Sigmoid colon (tissue), 4 donors: ENCODE data around the gene SLC51B.

Experiments
- EP300 ChIP-seq, 4 donors: sonication (generic); formaldehyde crosslinking; IDR thresholded peaks; one replicate each; pipeline ENCODE4 v1.6.1; 2017; ENCODE audit warnings: antibody characterized with exemption in 4 of 4
- POLR2A ChIP-seq, 2 donors: fragments of 450-650 bp; IDR thresholded peaks; one replicate each; pipeline ENCODE4 v1.6.1; 2016; ENCODE audit warnings: antibody characterized with exemption in 2 of 2, mild to moderate bottlenecking in 2 of 2, moderate library complexity in 2 of 2
- TF ChIP-seq, protein P1 (sequence below), 4 experiments: fragments of 450-650 bp in 3 of 4; fragments of 200-600 bp in 1 of 4; IDR thresholded peaks; one replicate each; pipeline ENCODE4 v1.5.1; 2016 to 2019; ENCODE audit warnings: antibody characterized with exemption in 4 of 4, mild to moderate bottlenecking in 3 of 4, moderate library complexity in 2 of 4

DNA sequence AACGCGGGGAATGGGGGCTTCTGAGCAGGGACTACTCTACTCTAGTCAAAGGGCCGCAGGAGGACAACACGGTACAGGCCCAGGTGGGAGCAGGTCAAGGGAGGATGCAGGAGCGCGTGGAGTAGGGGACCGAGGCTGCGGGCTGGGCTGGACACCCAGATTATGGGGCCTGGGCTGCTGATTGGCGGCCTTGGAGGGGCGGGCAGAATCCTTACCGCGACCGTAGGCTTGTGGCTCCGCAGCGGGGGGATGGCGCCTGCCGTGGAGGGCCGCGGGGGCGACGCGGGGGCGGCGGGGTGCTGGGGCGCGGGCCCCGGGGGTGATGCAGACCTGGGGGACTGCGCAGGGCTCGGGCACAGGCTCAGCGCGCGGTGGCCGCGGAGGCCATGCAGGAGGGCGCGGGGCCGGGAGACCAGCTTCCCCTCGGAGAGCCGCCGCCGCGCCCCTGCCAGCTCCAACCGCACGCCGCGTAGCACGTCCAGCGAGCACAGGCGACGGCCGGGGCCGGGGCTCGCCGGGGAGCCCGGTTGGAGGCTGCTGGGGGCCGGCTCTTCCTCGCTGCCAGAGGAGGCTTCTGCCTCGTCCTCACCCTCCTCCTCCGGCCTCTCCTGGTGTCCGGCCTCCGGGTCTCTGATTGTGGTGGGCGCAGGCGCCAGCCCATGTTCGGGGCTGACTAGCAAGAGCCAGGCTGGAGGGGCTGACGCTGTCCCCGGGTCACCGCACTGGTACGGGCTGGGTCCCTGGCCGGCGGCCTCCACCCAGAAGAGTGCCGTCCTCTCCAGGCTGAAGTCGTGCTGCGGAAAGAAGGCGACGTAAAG, 56.9 kb downstream of the SLC51B start:
- TF ChIP-seq POLR2A (IDR thresholded peaks at IDR 0.05), result no peak
- TF ChIP-seq, protein P1, sequence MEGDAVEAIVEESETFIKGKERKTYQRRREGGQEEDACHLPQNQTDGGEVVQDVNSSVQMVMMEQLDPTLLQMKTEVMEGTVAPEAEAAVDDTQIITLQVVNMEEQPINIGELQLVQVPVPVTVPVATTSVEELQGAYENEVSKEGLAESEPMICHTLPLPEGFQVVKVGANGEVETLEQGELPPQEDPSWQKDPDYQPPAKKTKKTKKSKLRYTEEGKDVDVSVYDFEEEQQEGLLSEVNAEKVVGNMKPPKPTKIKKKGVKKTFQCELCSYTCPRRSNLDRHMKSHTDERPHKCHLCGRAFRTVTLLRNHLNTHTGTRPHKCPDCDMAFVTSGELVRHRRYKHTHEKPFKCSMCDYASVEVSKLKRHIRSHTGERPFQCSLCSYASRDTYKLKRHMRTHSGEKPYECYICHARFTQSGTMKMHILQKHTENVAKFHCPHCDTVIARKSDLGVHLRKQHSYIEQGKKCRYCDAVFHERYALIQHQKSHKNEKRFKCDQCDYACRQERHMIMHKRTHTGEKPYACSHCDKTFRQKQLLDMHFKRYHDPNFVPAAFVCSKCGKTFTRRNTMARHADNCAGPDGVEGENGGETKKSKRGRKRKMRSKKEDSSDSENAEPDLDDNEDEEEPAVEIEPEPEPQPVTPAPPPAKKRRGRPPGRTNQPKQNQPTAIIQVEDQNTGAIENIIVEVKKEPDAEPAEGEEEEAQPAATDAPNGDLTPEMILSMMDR (IDR thresholded peaks at IDR 0.05), result no peak
- no peak for TF ChIP-seq EP300 (IDR thresholded peaks at IDR 0.05)
